PC-9 (cell line): ENCODE data around the gene TMEM86A. TPM values are rescaled to one million over a fixed set of nuclear protein-coding genes. Genes with fewer than 3 reads are reported as not detected.

Experiments
- BruUV-seq: library from RNA; stranded (reverse); fragments of 400-500 nt; replicated peaks from 2 replicates; lab custom pipeline; 2021; lab: Mats Ljungman, UMichigan
- CTCF ChIA-PET: fragments of 300-600 bp; sonication (Branson Sonifier 250); formaldehyde crosslinking; loops from one replicate; lab custom pipeline; 2022; ENCODE audit warnings: antibody characterized with exemption; lab: Charles Lee
- POLR2A ChIA-PET: fragments of 300-600 bp; sonication (Branson Sonifier 250); formaldehyde crosslinking; loops from one replicate; lab custom pipeline; 2022; ENCODE audit warnings: antibody characterized with exemption; ENCODE audit not compliant: unreplicated experiment; lab: Charles Lee
- DNase-seq, 2 experiments: peaks; one replicate each; pipeline versions ENCODE4 v3.0.0 to v3.0.0-alpha.2; 2015 to 2022; ENCODE audit warnings: mixed read lengths in 1 of 2
- H2AFZ ChIP-seq: fragments of 200-600 bp; sonication (generic); 2 replicates; pipeline ENCODE4 v1.8.1; 2017; ENCODE audit warnings: antibody characterized with exemption
- H3F3A ChIP-seq: fragments of 200-600 bp; sonication (generic); 2 replicates; pipeline ENCODE4 v1.8.1; 2017; ENCODE audit warnings: antibody characterized with exemption, mild to moderate bottlenecking, low read depth; ENCODE audit not compliant: insufficient read depth
- H3K27ac ChIP-seq: fragments of 200-600 bp; sonication (generic); 2 replicates; pipeline ENCODE4 v1.6.1; 2016; ENCODE audit warnings: mixed run types
- H3K27me3 ChIP-seq: fragments of 200-600 bp; sonication (generic); 2 replicates; pipeline ENCODE4 v1.6.1; 2016; ENCODE audit warnings: low read depth, mixed run types; ENCODE audit not compliant: insufficient read depth
- H3K36me3 ChIP-seq: fragments of 200-600 bp; sonication (generic); 2 replicates; pipeline ENCODE4 v1.6.1; 2016; ENCODE audit warnings: low read depth, mixed run types
- H3K4me1 ChIP-seq: fragments of 200-600 bp; sonication (generic); replicated peaks from 2 replicates; pipeline ENCODE4 v1.6.1; 2016; ENCODE audit warnings: mixed run types; ENCODE audit not compliant: insufficient read depth
- H3K4me2 ChIP-seq: fragments of 200-600 bp; sonication (generic); 2 replicates; pipeline ENCODE4 v1.6.1; 2017; ENCODE audit warnings: mixed run types
- H3K4me3 ChIP-seq: fragments of 200-600 bp; sonication (generic); 2 replicates; pipeline ENCODE4 v1.6.1; 2016; ENCODE audit warnings: mixed run types
- H3K79me2 ChIP-seq: fragments of 200-600 bp; sonication (generic); 2 replicates; pipeline ENCODE4 v1.6.1; 2017; ENCODE audit warnings: low read depth, mixed run types
- H3K9me2 ChIP-seq: fragments of 200-600 bp; sonication (generic); 2 replicates; pipeline ENCODE4 v1.8.1; 2017; ENCODE audit warnings: mild to moderate bottlenecking; ENCODE audit not compliant: insufficient read depth
- H3K9me3 ChIP-seq: fragments of 200-600 bp; sonication (generic); 2 replicates; pipeline ENCODE4 v1.8.1; 2016; ENCODE audit warnings: low read depth; ENCODE audit not compliant: insufficient read depth
- H4K20me1 ChIP-seq: fragments of 200-600 bp; sonication (generic); 2 replicates; pipeline ENCODE4 v1.8.1; 2017; ENCODE audit not compliant: insufficient read depth
- EZH2 ChIP-seq: fragments of 200-600 bp; sonication (generic); IDR thresholded peaks from 2 replicates; pipeline ENCODE4 v1.8.0; 2017; ENCODE audit warnings: antibody characterized with exemption, low read depth
- intact Hi-C: fragments of 100-400 bp; cut with micrococcal nuclease; formaldehyde crosslinking; loops from one replicate; pipeline ENCODE4 v1.10.0; 2022; ENCODE audit not compliant: unreplicated experiment
- total RNA-seq: library from RNA; stranded (reverse); gene quantifications from 2 replicates; pipeline ENCODE4 v1.2.3, GENCODE V29; 2021
- TF ChIP-seq, protein P1 (sequence below): fragments of 200-600 bp; sonication (generic); conservative IDR thresholded peaks from 2 replicates; pipeline ENCODE4 v1.6.1; 2017; ENCODE audit warnings: mixed run types, antibody characterized with exemption, mild to moderate bottlenecking, moderate library complexity

TMEM86A gene
- total RNA-seq, 1 experiment from 2014 or later, result 2.1 TPM

- Histone ChIP-seq H3K36me3 (no peaks in the 10 kb centered on the region), H3K4me2 (no peak overlapping the region), H3K79me2 (no peaks in the 10 kb centered on the region), H3F3A (peaks cover 15% of the 10 kb centered on the region; the same call in 1 of the 2 replicates), H4K20me1 (no peaks in the 10 kb centered on the region), H3K4me1 (peaks cover 32% of the 10 kb centered on the region), H3K27me3 (peaks cover 5% of the 10 kb centered on the region; the same call in 1 of the 2 replicates), H3K4me3 (no peak overlapping the region), H3K9me3 (no peaks in the 10 kb centered on the region), H3K27ac (no peak overlapping the region), H2AFZ (no peak overlapping the region), H3K9me2 (no peaks in the 10 kb centered on the region; the same call in 1 of the 2 replicates)
- TF ChIP-seq EZH2, result no peak
- TF ChIP-seq, protein P1, sequence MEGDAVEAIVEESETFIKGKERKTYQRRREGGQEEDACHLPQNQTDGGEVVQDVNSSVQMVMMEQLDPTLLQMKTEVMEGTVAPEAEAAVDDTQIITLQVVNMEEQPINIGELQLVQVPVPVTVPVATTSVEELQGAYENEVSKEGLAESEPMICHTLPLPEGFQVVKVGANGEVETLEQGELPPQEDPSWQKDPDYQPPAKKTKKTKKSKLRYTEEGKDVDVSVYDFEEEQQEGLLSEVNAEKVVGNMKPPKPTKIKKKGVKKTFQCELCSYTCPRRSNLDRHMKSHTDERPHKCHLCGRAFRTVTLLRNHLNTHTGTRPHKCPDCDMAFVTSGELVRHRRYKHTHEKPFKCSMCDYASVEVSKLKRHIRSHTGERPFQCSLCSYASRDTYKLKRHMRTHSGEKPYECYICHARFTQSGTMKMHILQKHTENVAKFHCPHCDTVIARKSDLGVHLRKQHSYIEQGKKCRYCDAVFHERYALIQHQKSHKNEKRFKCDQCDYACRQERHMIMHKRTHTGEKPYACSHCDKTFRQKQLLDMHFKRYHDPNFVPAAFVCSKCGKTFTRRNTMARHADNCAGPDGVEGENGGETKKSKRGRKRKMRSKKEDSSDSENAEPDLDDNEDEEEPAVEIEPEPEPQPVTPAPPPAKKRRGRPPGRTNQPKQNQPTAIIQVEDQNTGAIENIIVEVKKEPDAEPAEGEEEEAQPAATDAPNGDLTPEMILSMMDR, result no peak
- ChIA-PET POLR2A (no interaction called here), CTCF (no interaction called here)
- DNase-seq, result no peak
- intact Hi-C loops, result no loop called here
- no TSS peak for BruUV-seq
Measured at GRCh38 chr11:18701614-18702216, 3.1 kb downstream of the TMEM86A start.

- intact Hi-C loops, result no loop called here
- Histone ChIP-seq H3K4me2 (no peak overlapping the region), H3K4me3 (no peak overlapping the region), H2AFZ (no peak overlapping the region), H3K36me3 (no peaks in the 10 kb centered on the region), H3K79me2 (no peaks in the 10 kb centered on the region), H4K20me1 (no peaks in the 10 kb centered on the region), H3K9me2 (no peaks in the 10 kb centered on the region), H3K27me3 (peaks cover 19% of the 10 kb centered on the region), H3K9me3 (no peaks in the 10 kb centered on the region), H3K4me1 (peaks cover 23% of the 10 kb centered on the region), H3F3A (peaks cover 6% of the 10 kb centered on the region; the same call in 1 of the 2 replicates), H3K27ac (no peak overlapping the region)
- ChIA-PET POLR2A (interaction anchor here (0.7 kb wide), 1 partner anchor 14 kb away, joined by 3 read pairs; no protein-coding TSS in a partner anchor), CTCF (no interaction called here)
- TF ChIP-seq, protein P1, result no peak
- TF ChIP-seq EZH2, result no peak
- BruUV-seq, result no TSS peak
- no peak for DNase-seq
Measured at GRCh38 chr11:18703001-18703763, 4.6 kb downstream of the TMEM86A start.

DNA sequence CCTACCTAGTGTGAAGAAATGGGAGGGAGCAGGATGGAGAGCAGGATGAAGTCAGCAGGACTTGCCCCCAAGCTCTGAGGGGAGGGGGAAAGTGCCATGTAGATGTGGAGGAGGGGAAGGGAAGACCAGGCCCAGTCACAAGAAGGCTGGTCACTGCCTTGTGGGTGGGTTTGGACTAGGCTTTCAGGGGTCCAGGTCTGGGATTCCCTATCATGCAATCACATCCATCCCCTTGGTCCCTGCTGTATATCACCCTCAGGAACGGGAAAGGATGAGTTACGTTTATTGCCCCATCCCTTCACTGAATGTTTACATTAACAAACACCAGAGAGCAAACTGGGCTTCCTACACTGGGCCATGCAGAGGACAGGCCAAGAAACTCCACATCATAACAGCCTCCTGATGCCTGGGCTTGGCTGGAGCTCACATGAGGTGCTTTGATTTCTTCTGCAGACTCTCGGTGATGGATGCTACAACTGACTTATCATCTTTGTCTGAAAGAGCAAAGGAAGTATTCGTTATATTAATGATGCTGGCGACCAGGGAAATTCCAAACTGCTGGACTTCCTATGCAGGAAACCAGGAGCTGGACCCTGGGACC is 5.6 kb downstream of the TMEM86A start:
- H4K20me1 ChIP-seq, result no peaks in the 10 kb centered on the region
- no peaks in the 10 kb centered on the region for H3K9me3 ChIP-seq
- ChIA-PET CTCF (no interaction called here), POLR2A (interaction anchor here (0.7 kb wide), 1 partner anchor 15 kb away, joined by 3 read pairs; no protein-coding TSS in a partner anchor)
- no peaks in the 10 kb centered on the region for H3K36me3 ChIP-seq
- intact Hi-C loops, result no loop called here
- H3K4me3 ChIP-seq, result no peak overlapping the region
- H3F3A ChIP-seq, result peaks cover 6% of the 10 kb centered on the region; the same call in 1 of the 2 replicates
- H3K27ac ChIP-seq, result no peak overlapping the region
- peaks cover 29% of the 10 kb centered on the region for H3K27me3 ChIP-seq
- H3K79me2 ChIP-seq, result no peaks in the 10 kb centered on the region
- no peak for DNase-seq
- BruUV-seq, result no TSS peak
- H3K9me2 ChIP-seq, result no peaks in the 10 kb centered on the region
- H3K4me2 ChIP-seq, result no peak overlapping the region
- peaks cover 20% of the 10 kb centered on the region for H3K4me1 ChIP-seq
- no peak overlapping the region for H2AFZ ChIP-seq
- TF ChIP-seq EZH2, result no peak
- TF ChIP-seq, protein P1, result no peak
